ENCODE results near the gene RAE1.

The RAE1 gene

DNA sequence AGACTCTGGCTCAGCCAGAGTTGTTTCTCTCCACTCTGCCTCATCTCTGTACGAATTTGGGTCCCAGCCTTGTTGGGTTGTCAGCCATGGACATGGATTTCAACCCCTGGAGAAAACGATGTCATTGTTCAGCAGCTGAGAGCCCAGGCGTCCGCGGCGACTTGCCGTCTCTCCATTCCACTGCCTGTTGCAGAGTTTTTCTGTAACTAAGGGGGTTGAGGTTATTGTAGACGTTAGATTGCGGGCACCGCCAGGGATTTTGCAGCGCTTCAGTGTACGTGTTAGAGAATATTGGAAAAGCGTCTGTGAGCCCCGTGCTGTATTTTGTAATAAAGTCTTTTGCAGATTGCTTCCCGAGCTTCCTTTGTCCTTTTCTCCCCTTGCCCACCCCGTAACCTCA lies 27.1 kb downstream of the RAE1 start:
- H3K9me3 ChIP-seq, result no peaks in the 10 kb centered on the region
- H3K4me1 ChIP-seq, result no peaks in the 10 kb centered on the region
- TF ChIP-seq, protein P1, sequence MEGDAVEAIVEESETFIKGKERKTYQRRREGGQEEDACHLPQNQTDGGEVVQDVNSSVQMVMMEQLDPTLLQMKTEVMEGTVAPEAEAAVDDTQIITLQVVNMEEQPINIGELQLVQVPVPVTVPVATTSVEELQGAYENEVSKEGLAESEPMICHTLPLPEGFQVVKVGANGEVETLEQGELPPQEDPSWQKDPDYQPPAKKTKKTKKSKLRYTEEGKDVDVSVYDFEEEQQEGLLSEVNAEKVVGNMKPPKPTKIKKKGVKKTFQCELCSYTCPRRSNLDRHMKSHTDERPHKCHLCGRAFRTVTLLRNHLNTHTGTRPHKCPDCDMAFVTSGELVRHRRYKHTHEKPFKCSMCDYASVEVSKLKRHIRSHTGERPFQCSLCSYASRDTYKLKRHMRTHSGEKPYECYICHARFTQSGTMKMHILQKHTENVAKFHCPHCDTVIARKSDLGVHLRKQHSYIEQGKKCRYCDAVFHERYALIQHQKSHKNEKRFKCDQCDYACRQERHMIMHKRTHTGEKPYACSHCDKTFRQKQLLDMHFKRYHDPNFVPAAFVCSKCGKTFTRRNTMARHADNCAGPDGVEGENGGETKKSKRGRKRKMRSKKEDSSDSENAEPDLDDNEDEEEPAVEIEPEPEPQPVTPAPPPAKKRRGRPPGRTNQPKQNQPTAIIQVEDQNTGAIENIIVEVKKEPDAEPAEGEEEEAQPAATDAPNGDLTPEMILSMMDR (IDR thresholded peaks at IDR 0.05; ENCODE audit: low read depth, low read length), result no peak
- peaks cover 67% of the 10 kb centered on the region for H3K36me3 ChIP-seq
- H3K27me3 ChIP-seq, result no peaks in the 10 kb centered on the region
- no peak for DNase-seq
- no peak overlapping the region for H3K4me3 ChIP-seq (ENCODE audit: low read depth, low read length)

- no peak overlapping the region for H3K4me3 ChIP-seq (ENCODE audit: low read depth, low read length)
- H3K9me3 ChIP-seq, result no peaks in the 10 kb centered on the region
- no peaks in the 10 kb centered on the region for H3K27me3 ChIP-seq
- H3K4me1 ChIP-seq, result no peaks in the 10 kb centered on the region
- TF ChIP-seq, protein P1 (IDR thresholded peaks at IDR 0.05; ENCODE audit: low read depth, low read length), result no peak
- no peak for DNase-seq
- H3K36me3 ChIP-seq, result peaks cover 61% of the 10 kb centered on the region
These were observed 27.7 kb downstream of the RAE1 start for GRCh38 chr20:57378646-57379262.

GRCh38 chr20:57379263-57379647 lies 28.2 kb downstream of the RAE1 start:
- DNase-seq, result no peak
- Histone ChIP-seq H3K36me3 (peaks cover 56% of the 10 kb centered on the region), H3K4me3 (ENCODE audit: low read depth, low read length) (no peak overlapping the region), H3K4me1 (no peaks in the 10 kb centered on the region), H3K9me3 (no peaks in the 10 kb centered on the region), H3K27me3 (no peaks in the 10 kb centered on the region)
- TF ChIP-seq, protein P1 (IDR thresholded peaks at IDR 0.05; ENCODE audit: low read depth, low read length), result no peak

DNA sequence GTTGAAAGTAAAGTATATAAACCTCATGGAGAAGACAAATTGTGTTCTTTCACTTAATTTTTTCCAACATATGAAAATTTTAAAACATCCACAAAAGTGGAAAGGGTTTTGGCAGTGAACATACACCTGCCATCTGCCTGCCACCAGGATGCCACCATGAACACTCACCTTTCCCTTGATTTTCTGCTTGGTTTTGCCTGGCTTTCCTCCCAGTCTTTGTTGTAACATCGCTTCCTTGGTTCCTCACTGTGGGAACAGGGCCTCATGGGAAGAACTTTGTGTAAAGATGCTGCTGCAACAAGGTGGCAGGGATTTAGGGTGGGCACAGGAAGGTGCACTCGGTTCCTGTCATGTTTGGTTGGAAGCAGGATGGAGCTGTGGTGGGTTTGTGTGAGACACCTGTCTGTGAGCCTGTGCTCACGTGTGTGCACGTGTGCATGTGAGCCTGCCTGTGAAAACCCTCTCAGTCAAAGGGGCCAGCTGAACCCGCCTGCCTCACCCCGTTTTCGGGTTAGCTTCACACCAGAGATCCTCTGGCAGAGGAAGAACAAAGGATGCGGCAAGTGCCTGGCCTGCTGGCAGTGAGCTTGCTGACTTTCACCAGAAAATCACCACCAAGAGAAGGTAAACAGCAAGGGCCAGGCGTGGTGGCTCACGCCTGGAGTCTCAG lies 29.2 kb downstream of the RAE1 start:
- Histone ChIP-seq H3K4me3 (ENCODE audit: low read depth, low read length) (no peak overlapping the region), H3K27me3 (no peaks in the 10 kb centered on the region), H3K9me3 (no peaks in the 10 kb centered on the region), H3K4me1 (no peaks in the 10 kb centered on the region), H3K36me3 (peaks cover 50% of the 10 kb centered on the region)
- no peak for DNase-seq
- TF ChIP-seq, protein P1 (IDR thresholded peaks at IDR 0.05; ENCODE audit: low read depth, low read length), result no peak

GRCh38 chr20:57381596-57382503 lies 30.8 kb downstream of the RAE1 start:
- TF ChIP-seq, protein P1 (IDR thresholded peaks at IDR 0.05; ENCODE audit: low read depth, low read length), result peak; percentile 99
- H3K4me3 ChIP-seq (ENCODE audit: low read depth, low read length), result no peak overlapping the region
- no peaks in the 10 kb centered on the region for H3K9me3 ChIP-seq
- DNase-seq, result peak; percentile 78
- no peaks in the 10 kb centered on the region for H3K27me3 ChIP-seq
- H3K4me1 ChIP-seq, result no peaks in the 10 kb centered on the region
- H3K36me3 ChIP-seq, result peaks cover 33% of the 10 kb centered on the region

Data from BE2C (cell line).